Dermis blood vessel endothelial cell (primary cell): ENCODE results near the gene RASAL1. TPM values are rescaled to one million over a fixed set of nuclear protein-coding genes. Genes with fewer than 3 reads are reported as not detected.

Experiments used
- DNase-seq: peaks from one replicate; pipeline ENCODE4 v3.0.0; 2010
- total RNA-seq: library from RNA; depleted of rRNA; stranded (reverse); fragments of >200 nt; gene quantifications from 2 replicates; pipeline ENCODE4 v1.2.3, GENCODE V29; 2014

RASAL1 gene
- total RNA-seq, 1 donor from 2014 or later, result under 0.01 TPM

DNA sequence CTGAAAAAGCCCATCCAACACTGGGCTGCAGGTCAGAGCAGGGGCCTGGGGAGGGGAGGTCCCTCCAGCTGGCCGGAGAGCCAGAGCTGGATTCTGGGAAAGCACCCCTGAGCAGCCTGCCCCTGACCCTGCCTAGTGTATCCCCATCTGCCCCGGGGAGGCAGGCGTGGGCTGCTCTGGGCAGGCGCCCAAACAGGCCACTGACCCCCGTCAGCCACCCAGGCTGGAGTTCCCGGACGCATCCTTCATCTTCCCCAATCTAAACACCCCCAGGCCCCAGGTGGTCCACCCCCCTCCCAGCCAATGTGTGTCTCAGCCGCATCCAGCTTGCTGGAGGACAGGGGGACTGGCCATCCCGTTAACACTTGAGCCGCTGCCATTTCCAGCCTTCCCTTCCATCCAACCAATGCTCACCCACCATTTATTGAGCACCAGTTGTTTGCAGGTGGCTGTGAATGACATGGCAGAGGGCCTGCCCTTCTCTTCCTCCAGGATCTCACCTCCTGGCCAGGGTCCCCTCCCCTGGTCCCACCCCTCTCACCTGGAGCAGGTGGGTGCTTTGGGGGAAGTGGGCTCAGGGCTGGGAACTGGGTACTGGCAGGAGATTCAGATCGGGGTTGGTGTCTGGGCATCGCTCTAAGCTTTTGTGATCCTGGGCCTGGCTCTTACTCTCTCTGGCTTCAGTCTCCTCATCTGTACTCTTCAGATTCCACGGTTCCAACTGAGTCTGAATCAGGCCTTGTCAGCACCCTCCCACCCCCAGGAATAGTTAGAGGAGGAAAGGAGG, 79.8 kb downstream of the RASAL1 start:
- no peak for DNase-seq

DNA sequence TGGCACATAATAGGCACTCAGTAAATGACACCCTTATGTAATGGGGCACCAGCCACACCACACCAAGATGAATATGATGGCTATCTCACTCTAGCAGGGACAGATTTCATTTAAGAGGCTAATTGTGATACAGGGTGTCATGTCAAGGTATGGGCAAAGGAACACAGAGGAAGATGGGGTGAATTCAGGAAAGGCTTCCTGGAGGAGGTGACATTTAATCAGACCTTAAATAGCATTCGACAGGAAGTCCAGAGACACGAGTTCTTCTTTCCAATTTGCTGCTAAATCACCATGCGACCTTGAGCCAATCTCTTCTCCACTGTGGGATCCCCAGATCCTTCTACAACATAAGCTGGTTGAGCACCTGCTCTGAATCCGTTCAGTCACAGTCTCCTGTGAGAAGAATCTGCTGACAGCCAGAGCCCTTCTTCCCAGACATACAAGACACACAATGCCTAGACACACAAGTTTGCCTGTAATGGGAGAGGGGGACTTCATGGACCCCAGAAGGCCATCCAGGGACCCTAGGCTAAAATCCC, 80.5 kb downstream of the RASAL1 start:
- no peak for DNase-seq

DNA sequence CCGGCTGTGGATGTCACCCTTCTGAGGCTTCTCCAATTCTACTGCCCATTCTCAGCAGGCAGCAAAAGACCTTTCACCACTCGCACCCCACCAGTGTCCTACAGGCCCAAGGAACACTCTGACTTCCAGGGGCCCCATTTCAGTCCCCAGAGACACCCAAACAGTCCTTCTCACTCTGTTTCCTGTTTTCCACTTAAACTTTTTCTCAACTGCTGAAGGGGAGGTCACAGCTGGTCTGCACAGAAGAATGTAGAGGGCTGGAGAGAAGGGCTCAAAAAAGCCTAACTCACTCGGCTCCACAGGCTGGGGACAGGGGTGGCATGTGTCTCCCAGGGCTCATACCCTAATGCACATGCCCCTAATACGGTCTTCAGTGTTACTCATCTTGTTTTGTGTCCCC, 83.2 kb downstream of the RASAL1 start:
- DNase-seq, result no peak

DNA sequence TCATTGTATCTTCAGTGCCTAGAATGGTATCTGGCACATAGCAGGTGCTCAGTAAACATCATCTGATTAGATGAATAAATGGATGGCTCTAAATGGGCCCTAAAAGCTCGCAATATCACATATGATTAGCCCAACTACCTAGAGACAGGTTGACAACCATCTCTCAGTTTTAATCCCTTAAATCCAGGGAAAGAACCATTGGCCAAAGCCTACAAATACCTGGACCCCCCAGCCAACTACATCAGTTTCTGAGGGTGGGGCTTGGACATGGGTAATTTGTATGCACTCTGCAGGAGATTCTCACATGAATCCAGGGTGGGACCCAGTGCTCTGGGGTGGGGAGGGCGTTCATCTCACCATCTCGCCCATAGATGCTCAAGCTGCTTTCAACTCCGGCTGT, 83.8 kb downstream of the RASAL1 start:
- no peak for DNase-seq

DNA sequence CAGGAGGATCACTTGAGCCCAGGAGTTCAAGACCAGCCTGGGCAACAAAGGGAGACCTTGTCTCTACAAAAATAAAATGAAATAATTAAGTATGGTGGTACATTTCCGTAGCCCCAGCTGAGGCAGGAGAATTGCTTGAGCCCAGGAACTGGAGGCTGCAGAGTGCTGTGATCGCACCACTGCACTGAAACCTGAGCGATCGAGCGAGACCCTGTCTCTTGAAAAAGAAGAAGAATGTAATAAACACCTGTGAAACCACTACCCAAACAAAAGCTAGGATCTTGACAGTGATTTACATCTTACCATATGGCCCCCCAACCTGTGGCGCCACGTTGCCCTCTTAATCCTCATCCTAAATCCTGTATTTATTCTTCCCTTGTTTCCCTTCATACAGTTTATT, 84.8 kb downstream of the RASAL1 start:
- no peak for DNase-seq

DNA sequence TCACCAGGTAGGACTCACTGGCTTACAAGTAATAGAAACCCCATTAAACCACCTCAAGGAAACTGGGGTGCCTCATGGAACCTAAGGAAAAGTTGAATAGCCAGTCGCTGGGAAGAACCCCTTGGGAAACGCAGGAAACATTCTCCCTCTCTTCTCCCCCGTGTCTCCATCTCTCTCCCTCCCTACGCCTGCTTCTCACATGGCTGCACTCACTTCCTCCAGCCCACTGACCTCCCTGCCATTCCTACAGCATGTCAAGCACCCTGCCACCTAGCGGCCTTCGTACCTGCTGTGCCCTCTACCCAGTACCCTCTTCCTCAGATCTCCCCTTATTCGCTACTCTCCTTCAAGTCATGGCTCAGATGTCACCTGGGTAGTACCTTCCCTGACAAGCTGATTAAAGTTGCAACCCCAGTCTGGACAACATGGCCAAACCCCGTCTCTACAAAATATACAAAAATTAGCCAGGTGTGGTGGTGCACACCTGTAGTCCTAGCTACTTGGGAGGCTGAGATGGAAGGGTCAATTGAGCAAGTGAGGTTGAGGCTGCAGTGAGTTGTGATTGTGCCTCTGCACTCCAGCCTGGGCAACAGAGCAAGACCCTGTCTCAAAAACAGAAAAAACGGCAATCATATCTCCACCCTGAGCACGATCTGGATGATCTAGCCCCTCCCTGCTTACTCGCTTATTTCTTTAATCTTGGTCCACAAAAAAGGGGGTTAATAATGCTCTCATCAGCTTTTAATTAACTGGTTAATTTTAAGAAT, 85.4 kb downstream of the RASAL1 start:
- DNase-seq, result peak; percentile 52

Other genes with a start within 250 kb of the RASAL1 start
- gene OAS1, start 228.8 kb downstream of the RASAL1 start, total RNA-seq, result 13.6 and 30.7 TPM in 2 replicates
- 9.4 and 27.3 TPM in 2 replicates for gene OAS3, start 197.3 kb downstream of the RASAL1 start, total RNA-seq
- gene OAS2, start 157.2 kb downstream of the RASAL1 start, total RNA-seq, result 7.5 and 8.4 TPM in 2 replicates
- gene DTX1, start 79.0 kb downstream of the RASAL1 start, total RNA-seq, result 1.7 and 1.9 TPM in 2 replicates
- not detected in 2 replicates for gene CFAP73, start 14.0 kb upstream of the RASAL1 start, total RNA-seq
- gene DDX54, start 49.7 kb upstream of the RASAL1 start, total RNA-seq, result 44.7 and 49.0 TPM in 2 replicates
- 25.0 and 28.3 TPM in 2 replicates for gene RITA1, start 50.0 kb upstream of the RASAL1 start, total RNA-seq
- 11.2 and 15.1 TPM in 2 replicates for gene TPCN1, start 85.7 kb upstream of the RASAL1 start, total RNA-seq
- gene SLC8B1, start 199.3 kb upstream of the RASAL1 start, total RNA-seq, result 21.7 and 25.2 TPM in 2 replicates
- gene PLBD2, start 222.8 kb upstream of the RASAL1 start, total RNA-seq, result 31.7 and 43.9 TPM in 2 replicates